Lower lobe of right lung (tissue), 2 donors: ENCODE data around the gene PTMS. TPM values are rescaled to one million over a fixed set of nuclear protein-coding genes. Genes with fewer than 3 reads are reported as not detected.

ENCODE experiments used
- ATAC-seq, 2 donors: fragments of 200-7000 bp; cut with Tn5 transposase; one replicate each; pipeline ENCODE4 v1.9.1; 2020 to 2022; ENCODE audit warnings: mild to moderate bottlenecking in 2 of 2, moderate library complexity in 2 of 2
- DNase-seq: peaks from one replicate; pipeline ENCODE4 v3.0.0-alpha.2; 2020
- H3K27ac ChIP-seq: fragments of 200-600 bp; one replicate; pipeline ENCODE4 v1.8.0; 2022
- H3K27me3 ChIP-seq: fragments of 200-600 bp; one replicate; pipeline ENCODE4 v1.8.0; 2022; ENCODE audit warnings: low read depth
- H3K36me3 ChIP-seq: fragments of 200-600 bp; one replicate; pipeline ENCODE4 v1.8.0; 2022; ENCODE audit warnings: mild to moderate bottlenecking
- H3K4me1 ChIP-seq: fragments of 200-600 bp; one replicate; pipeline ENCODE4 v1.8.0; 2022
- H3K4me3 ChIP-seq: fragments of 200-600 bp; one replicate; pipeline ENCODE4 v1.8.0; 2022; ENCODE audit warnings: mild to moderate bottlenecking
- H3K9me3 ChIP-seq: fragments of 200-600 bp; one replicate; pipeline ENCODE4 v1.8.0; 2022
- CTCF ChIP-seq: fragments of 200-600 bp; IDR thresholded peaks from one replicate; pipeline ENCODE4 v1.8.0; 2022; ENCODE audit warnings: antibody characterized with exemption, mild to moderate bottlenecking
- intact Hi-C: fragments of 100-400 bp; cut with DNase I; formaldehyde crosslinking; loops from one replicate; pipeline ENCODE4 v1.11.0; 2022
- total RNA-seq: library from RNA; stranded (reverse); fragmentation: NEBNext Ultra II Directional; extraction: Animal tissue kit (Norgen Biotek cat#: 25700); gene quantifications from one replicate; pipeline ENCODE4 v1.2.1, GENCODE V29; 2021
- donor health status: DM: no; HTN: yes; CAD: no; lungs with severe emphysema.

Gene PTMS
- total RNA-seq, 1 donor from 2014 or later, result 267 TPM

DNA sequence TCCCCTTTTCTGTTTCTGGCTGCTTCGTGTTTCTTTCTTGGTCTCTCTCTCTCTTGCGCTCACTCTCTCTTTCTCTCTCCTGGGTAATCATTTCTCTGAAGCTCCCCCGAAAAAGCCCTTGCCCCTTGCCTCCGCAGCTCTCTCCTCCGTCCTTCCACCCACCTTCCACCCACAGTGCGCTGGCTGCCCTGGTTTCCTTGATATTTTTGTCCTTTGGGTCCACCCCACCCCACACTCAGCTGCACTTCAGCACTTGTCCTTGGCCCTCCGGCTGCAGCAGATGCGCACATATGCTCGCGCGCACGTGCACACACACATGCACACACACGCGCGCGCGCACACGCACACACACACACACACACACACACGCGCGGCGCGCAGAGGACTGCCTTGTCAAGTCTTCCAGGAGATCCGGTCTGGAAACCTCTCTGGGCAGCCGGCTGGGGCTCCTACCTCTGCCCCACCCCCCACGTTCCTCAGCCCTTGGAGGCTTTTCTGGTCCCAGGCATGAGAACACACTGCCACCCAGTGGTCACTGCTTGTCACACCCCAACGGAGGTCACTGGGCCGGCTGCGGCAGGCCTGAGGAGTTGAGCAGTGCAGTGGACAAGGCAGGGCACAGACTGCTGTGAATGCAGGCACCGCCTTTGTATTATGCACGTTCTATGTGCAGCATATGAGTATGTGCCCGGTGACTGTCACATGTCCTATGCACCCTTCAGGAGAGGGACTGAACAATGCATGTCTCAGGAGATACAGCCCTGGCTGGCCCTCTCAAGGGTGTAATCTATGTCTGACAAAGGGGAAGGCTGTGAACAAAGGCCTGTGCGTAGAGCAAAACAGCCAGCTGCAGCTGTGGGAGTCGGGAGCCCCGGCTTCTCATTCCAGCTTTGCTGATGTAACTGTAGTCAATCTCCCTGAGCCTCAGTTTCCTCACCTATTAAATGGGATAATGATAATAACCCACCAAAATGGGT is 12.7 kb downstream of the PTMS start:
- intact Hi-C loops, result no loop called here
- peak; percentile 96 for TF ChIP-seq CTCF
- H3K27ac ChIP-seq, result peak overlapping the region; percentile 53
- ATAC-seq (peak; percentile 98), DNase-seq (peak; percentile 95)
- H3K9me3 ChIP-seq, result no peaks in the 10 kb centered on the region
- H3K4me3 ChIP-seq, result peak overlapping the region; percentile 51
- H3K4me1 ChIP-seq, result peaks cover 17% of the 10 kb centered on the region
- no peaks in the 10 kb centered on the region for H3K27me3 ChIP-seq
- H3K36me3 ChIP-seq, result no peaks in the 10 kb centered on the region

GRCh38 chr12:6779708-6780432 is 13.7 kb downstream of the PTMS start:
- DNase-seq, result no peak
- intact Hi-C loops, result loop anchor here (10.0 kb wide), 1 partner anchor 45 kb away; no protein-coding TSS in a partner anchor
- H3K4me1 ChIP-seq, result peaks cover 21% of the 10 kb centered on the region
- H3K27me3 ChIP-seq, result no peaks in the 10 kb centered on the region
- no peaks in the 10 kb centered on the region for H3K9me3 ChIP-seq
- H3K36me3 ChIP-seq, result no peaks in the 10 kb centered on the region
- TF ChIP-seq CTCF, result no peak
- H3K27ac ChIP-seq, result no peak overlapping the region
- ATAC-seq, result no peak
- H3K4me3 ChIP-seq, result no peak overlapping the region

DNA sequence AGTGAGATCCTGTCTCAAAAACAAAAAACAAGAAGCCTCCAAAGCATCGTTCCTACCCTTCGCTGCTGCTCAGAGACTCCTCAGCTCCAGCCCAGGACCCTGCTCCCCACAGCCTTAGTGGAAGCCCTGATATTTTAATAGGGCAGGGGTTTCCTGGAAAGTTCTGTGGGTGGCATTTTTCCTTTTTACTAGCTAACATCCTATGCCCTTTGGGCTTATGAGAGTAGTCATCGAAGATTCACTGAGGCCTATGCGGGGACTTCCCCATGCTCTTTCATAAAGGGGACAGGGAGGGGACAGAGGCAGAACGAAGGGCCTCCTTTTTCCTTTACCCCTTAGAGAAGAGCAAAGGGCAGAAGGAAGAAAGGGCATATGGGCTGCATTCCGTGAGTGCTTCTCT is 14.4 kb downstream of the PTMS start:
- no peaks in the 10 kb centered on the region for H3K36me3 ChIP-seq
- no peak overlapping the region for H3K4me3 ChIP-seq
- peaks cover 21% of the 10 kb centered on the region for H3K4me1 ChIP-seq
- no peaks in the 10 kb centered on the region for H3K9me3 ChIP-seq
- no peak overlapping the region for H3K27ac ChIP-seq
- intact Hi-C loops, result loop anchor here (10.0 kb wide), 1 partner anchor 46 kb away; no protein-coding TSS in a partner anchor
- no peak for ATAC-seq
- no peak for TF ChIP-seq CTCF
- no peaks in the 10 kb centered on the region for H3K27me3 ChIP-seq
- no peak for DNase-seq

DNA sequence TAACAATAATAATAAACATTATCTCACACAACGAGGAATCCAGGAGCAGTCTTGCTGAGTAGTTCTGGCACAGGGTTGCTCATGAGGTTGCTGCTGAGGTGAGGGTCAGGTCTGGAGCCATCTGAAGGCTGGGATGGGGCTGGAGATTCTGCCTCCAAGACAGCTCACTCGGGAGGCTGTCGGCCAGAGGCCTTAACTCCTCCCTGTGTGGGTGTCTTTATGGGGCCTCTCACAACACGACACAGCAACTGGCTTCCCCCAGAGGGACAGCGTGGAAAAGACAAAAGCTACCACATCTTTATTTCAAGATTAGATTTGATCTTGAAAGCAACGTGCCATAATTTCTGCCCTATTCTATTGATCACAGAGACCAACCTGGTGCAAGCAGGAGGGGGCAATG is 16.0 kb downstream of the PTMS start:
- ATAC-seq (no peak), DNase-seq (no peak)
- Histone ChIP-seq H3K27me3 (no peaks in the 10 kb centered on the region), H3K9me3 (no peaks in the 10 kb centered on the region), H3K4me3 (no peak overlapping the region), H3K27ac (no peak overlapping the region), H3K36me3 (no peaks in the 10 kb centered on the region), H3K4me1 (peaks cover 21% of the 10 kb centered on the region)
- intact Hi-C loops, result loop anchor here (10.0 kb wide), 1 partner anchor 47 kb away; no protein-coding TSS in a partner anchor
- no peak for TF ChIP-seq CTCF

- Histone ChIP-seq H3K9me3 (no peaks in the 10 kb centered on the region), H3K4me3 (no peak overlapping the region), H3K27me3 (no peaks in the 10 kb centered on the region), H3K36me3 (no peaks in the 10 kb centered on the region), H3K27ac (no peak overlapping the region), H3K4me1 (peaks cover 22% of the 10 kb centered on the region)
- ATAC-seq, result no peak
- no peak for DNase-seq
- TF ChIP-seq CTCF, result no peak
- intact Hi-C loops, result loop anchor here (10.0 kb wide), 1 partner anchor 48 kb away; no protein-coding TSS in a partner anchor
Measured at GRCh38 chr12:6782850-6783566, 16.8 kb downstream of the PTMS start.
